Neutrophil (primary cell): ENCODE data around the gene STIM1.

Experiments used
- H3K27ac ChIP-seq: fragments of 200-600 bp; sonication (generic); 2 replicates; pipeline ENCODE4 v1.5.1; 2016; ENCODE audit warnings: mild to moderate bottlenecking, moderate library complexity
- H3K27me3 ChIP-seq: fragments of 200-600 bp; sonication (generic); 2 replicates; pipeline ENCODE4 v1.6.0; 2016; ENCODE audit warnings: mild to moderate bottlenecking
- H3K36me3 ChIP-seq: fragments of 200-600 bp; sonication (generic); 2 replicates; pipeline ENCODE4 v1.5.1; 2017
- H3K4me1 ChIP-seq, 2 experiments: fragments of 200-600 bp in 1 of 2; sonication (generic) in 1 of 2; 1 replicate in 1 of 2; 2 replicates in 1 of 2; pipeline versions ENCODE4 v1.5.1 to v1.6.1; 2013 to 2016; ENCODE audit warnings: low read depth in 1 of 2, low read length in 1 of 2, mild to moderate bottlenecking in 1 of 2, moderate library complexity in 1 of 2; ENCODE audit not compliant: control insufficient read depth in 1 of 2, insufficient read depth in 1 of 2
- H3K4me3 ChIP-seq, 2 experiments: fragments of 200-600 bp in 1 of 2; sonication (generic) in 1 of 2; 1 replicate in 1 of 2; 2 replicates in 1 of 2; pipeline ENCODE4 v1.5.1; 2013 to 2016; ENCODE audit warnings: low read depth in 1 of 2, low read length in 1 of 2, mild to moderate bottlenecking in 1 of 2, moderate library complexity in 1 of 2
- H3K9me3 ChIP-seq: fragments of 200-600 bp; sonication (generic); 2 replicates; pipeline ENCODE4 v1.5.1; 2016
- TF ChIP-seq, protein P1 (sequence below): fragments of 200-600 bp; sonication (generic); IDR thresholded peaks from 2 replicates; pipeline ENCODE4 v1.5.1; 2016; ENCODE audit warnings: antibody characterized with exemption

STIM1 gene

DNA sequence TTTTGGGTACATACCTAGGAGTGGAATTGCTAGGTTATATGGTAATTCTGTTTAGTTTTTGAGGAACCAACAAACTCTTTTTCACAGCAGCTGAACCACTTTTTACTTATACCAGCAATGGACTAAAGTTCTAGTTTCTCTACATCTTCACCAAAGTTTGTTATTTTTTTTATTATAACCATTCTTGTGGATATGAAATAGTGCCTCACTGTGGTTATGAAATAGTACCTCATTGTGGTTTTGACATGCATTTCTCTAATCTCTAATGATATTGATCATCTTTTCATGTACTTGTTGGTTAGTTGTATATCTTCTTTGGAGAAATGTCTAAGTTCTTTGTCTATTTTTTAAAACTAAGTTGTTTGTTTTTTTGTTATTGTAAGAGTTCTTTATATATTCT, 27.2 kb downstream of the STIM1 start:
- Histone ChIP-seq H3K4me3 (no peak overlapping the region), H3K9me3 (no peaks in the 10 kb centered on the region), H3K4me1 (peaks cover 82 to 88% of the 10 kb centered on the region in 2 experiments), H3K36me3 (no peaks in the 10 kb centered on the region), H3K27me3 (no peaks in the 10 kb centered on the region), H3K27ac (peak overlapping the region; percentile 45)
- TF ChIP-seq, protein P1, sequence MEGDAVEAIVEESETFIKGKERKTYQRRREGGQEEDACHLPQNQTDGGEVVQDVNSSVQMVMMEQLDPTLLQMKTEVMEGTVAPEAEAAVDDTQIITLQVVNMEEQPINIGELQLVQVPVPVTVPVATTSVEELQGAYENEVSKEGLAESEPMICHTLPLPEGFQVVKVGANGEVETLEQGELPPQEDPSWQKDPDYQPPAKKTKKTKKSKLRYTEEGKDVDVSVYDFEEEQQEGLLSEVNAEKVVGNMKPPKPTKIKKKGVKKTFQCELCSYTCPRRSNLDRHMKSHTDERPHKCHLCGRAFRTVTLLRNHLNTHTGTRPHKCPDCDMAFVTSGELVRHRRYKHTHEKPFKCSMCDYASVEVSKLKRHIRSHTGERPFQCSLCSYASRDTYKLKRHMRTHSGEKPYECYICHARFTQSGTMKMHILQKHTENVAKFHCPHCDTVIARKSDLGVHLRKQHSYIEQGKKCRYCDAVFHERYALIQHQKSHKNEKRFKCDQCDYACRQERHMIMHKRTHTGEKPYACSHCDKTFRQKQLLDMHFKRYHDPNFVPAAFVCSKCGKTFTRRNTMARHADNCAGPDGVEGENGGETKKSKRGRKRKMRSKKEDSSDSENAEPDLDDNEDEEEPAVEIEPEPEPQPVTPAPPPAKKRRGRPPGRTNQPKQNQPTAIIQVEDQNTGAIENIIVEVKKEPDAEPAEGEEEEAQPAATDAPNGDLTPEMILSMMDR, result no peak

DNA sequence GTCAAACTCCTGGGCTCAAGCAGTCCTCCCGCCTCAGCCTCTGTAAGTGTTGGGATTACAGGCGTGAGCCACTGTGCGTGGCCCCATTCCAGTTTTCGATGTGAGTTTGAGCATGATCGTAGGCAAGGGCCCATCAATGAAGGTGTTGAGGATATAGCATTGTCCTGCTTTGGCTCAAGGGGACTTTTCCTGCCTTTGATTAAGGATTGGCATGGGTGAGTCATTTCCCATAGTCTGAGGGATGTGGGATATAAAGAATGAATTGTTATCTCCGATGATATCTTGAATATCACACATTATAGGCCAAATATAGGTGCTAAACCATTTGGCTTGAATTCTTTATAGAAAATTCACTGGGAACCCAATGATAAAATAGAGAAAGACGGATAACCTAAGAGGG, 30.4 kb downstream of the STIM1 start:
- Histone ChIP-seq H3K4me1 (peaks cover 67 to 79% of the 10 kb centered on the region in 2 experiments), H3K36me3 (no peaks in the 10 kb centered on the region), H3K27ac (peak overlapping the region; percentile 75), H3K9me3 (no peaks in the 10 kb centered on the region), H3K4me3 (no peak overlapping the region), H3K27me3 (no peaks in the 10 kb centered on the region)
- TF ChIP-seq, protein P1, result no peak

DNA sequence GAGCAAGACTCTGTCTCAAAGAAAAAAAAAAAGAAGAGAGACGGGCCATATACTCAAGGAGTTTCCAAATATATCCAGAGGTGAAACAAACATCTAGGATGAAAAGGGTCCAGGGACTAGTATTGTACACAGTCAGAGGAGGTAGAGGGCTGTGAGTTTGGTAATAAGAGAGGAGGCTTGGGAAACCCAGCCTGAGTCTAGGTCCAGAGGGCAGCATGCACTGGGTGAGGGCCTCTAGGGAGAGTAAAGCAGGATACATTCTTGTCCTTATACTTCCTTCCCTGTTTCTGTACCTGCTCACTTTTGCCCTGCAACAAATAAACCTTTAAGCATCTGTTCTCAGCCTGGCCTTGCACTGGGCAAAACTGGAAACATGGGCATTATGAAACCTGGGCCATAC, 31.5 kb downstream of the STIM1 start:
- Histone ChIP-seq H3K9me3 (no peaks in the 10 kb centered on the region), H3K27ac (peak overlapping the region; percentile 75), H3K27me3 (no peaks in the 10 kb centered on the region), H3K4me1 (peaks cover 58 to 69% of the 10 kb centered on the region in 2 experiments), H3K4me3 (no peak overlapping the region), H3K36me3 (no peaks in the 10 kb centered on the region)
- TF ChIP-seq, protein P1, result no peak

DNA sequence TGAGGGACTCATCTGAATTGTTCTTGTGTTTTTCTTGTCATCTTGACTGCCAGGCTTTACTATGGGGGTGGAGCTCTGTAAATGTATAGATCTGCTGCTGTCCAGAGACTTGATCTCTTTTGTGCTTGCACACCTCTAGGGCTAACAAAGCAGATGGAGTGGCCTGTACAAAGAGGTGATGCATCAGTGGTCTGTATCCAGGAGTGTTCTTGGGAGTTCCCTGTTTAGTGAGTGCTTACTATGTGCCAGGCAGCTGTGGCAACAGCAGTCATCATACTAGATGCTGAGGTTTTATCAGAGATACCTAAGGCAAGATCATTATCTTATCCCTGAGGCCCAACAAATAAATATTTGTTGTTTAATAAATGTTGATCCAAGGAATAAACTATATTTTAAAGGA, 33.4 kb downstream of the STIM1 start:
- Histone ChIP-seq H3K9me3 (no peaks in the 10 kb centered on the region), H3K27ac (peak overlapping the region; percentile 75), H3K27me3 (no peaks in the 10 kb centered on the region), H3K4me3 (no peak overlapping the region), H3K4me1 (peaks cover 56 to 64% of the 10 kb centered on the region in 2 experiments), H3K36me3 (no peaks in the 10 kb centered on the region)
- TF ChIP-seq, protein P1, result no peak

DNA sequence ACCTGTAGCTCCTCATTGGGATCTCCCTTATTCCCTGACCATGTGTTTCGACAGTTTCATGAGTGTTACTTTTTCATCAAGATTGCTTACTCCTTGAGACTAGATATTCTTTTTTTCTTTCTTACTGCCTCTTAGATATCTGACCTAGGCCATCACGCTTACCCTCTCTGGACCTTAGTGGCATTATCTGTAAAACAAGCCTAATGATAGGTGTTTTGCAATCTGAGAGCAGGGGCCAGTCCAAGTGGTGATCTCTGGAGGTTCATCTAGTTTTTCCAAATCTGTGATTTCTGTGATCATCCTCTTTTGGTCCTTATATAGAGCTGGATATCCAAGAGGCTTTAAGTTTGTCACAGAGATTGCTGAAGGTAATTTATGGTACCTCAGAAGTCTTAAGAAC, 34.5 kb downstream of the STIM1 start:
- Histone ChIP-seq H3K9me3 (no peaks in the 10 kb centered on the region), H3K27ac (peak overlapping the region; percentile 59), H3K27me3 (no peaks in the 10 kb centered on the region), H3K4me1 (peaks cover 63 to 65% of the 10 kb centered on the region in 2 experiments), H3K4me3 (no peak overlapping the region), H3K36me3 (no peaks in the 10 kb centered on the region)
- TF ChIP-seq, protein P1, result no peak

DNA sequence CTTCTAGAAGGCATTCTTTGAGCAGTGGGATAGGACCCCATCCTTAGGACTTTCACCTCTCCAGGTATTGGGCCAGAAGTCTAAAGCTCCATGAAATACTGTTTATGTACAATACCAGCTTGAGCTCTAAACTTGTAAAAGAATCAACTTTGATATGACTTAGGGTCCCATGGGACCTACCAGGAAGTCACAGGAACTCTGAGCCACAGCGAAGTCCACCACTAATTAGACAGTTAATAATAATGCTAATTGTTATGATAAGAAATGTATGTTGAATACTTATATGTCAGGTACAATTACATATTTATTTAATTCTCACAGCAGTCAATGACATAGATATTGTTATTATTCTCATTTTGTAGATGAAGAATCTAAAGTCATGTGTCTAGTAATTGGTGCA, 35.3 kb downstream of the STIM1 start:
- H3K4me1 ChIP-seq, result peaks cover 65 to 67% of the 10 kb centered on the region in 2 experiments
- TF ChIP-seq, protein P1, result no peak
- H3K9me3 ChIP-seq, result no peaks in the 10 kb centered on the region
- no peak overlapping the region for H3K4me3 ChIP-seq
- H3K27me3 ChIP-seq, result no peaks in the 10 kb centered on the region
- H3K27ac ChIP-seq, result peak overlapping the region; percentile 59
- no peaks in the 10 kb centered on the region for H3K36me3 ChIP-seq
